ENCODE results near the gene MAGI3.
"Not testable (repeated sequence)": the region's sequence is repeated elsewhere in the genome, so short reads cannot be mapped to it uniquely, and the experiment has no call there.

The MAGI3 gene

DNA sequence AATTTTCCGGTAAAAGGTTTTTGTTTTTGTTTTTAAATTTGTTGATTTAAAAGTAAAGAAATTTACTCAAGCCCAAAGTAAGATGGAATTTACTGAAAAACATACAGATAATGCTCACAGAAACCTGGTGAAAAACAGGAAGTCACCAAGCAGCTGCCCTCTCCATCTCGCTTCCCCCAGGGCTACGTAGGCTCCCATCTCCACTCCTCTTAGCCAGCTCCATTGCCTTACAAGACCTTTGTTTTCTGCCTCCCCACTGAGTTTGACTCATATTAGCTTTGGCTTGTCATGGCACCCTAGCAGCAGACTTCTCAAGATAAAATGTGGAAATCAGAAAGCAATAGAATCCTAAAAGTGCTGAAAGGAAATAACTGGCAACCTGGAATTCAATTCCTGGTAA is 311.1 kb downstream of the MAGI3 start:
- DNase-seq = no peak

DNA sequence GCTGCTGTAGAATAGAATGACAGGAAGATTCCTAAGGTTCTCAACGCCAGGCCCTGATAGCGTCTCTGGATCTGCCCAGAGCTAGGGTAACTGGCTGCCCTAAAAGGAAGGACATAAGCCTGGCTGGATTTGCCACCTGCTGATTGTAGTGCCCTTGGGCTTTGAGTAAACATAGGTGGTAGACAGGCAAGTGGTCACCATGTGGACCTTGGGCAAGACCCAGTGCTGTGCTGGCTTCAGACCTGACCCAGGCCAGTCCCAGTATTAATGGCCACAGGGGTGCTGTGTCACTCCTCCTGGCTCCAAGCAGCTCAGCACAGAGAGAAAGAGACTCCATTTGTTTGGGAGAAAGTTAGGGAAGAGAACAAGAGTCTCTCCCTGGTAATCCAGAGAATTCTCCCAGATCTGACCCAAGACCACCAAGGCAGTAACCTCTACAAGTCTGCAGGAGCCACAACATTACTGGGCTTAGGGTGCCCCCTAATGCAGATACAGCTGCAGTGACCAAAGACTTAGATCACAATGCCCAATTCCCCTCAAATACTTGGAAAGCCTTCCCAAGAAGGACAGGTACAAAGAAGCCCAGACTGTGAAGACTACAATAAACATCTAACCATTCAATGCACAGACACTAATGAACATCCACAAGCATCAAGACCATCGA is 324.4 kb downstream of the MAGI3 start:
- no peak for DNase-seq

DNA sequence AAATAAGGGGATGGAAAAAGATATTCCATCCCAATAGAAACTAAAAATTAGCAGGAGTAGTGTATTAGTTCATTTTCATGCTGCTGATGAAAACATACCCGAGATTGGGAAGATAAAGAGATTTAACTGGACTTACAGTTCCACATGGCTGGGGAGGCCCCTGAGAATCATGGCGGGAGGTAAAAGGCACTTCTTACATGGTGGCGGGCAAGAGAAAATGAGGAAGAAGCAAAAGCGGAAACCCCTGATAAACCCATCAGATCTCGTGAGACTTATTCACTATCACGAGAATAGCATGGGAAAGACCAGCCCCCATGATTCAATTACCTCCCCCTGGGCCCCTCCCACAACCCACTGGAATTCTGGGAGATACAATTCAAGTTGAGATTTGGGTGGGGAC is 327.2 kb downstream of the MAGI3 start:
- not testable (repeated sequence) for DNase-seq

DNA sequence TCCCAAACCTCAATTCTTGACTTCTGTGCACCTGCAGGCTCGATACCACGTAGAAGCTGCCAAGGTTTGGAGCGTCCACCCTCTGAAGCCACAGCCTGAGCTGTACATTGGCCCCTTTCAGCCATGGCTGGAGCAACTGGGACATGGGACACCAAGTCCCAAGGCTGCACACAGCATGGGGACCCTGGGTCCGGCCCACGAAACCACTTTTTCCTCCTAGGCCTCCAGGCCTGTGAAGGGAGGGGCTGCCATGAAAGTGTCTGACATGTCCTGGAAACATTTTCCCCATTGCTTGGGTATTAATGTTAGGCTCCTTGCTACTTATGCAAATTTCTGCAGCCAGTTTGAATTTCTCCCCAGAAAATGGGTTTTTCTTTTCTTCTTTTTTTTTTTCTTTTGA is 328.3 kb downstream of the MAGI3 start:
- not testable (repeated sequence) for DNase-seq

DNA sequence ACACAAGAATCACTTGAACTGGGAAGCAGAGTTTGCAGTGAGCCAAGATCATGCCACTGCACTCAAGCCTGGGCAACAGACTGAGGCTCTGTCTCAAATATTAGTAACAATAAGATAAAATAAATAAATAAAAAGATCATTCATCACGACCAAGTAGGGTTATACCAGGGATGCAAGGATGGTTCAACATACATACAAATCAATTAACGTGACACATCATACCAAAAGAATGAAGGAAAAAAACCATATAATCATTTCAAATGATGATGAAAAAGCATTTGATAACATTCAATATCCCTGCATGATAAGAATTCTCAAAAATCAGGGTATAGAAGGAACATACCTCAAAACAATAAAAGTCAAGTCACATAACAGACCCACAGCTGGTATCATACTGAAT is 330.7 kb downstream of the MAGI3 start:
- no peak for DNase-seq

DNA sequence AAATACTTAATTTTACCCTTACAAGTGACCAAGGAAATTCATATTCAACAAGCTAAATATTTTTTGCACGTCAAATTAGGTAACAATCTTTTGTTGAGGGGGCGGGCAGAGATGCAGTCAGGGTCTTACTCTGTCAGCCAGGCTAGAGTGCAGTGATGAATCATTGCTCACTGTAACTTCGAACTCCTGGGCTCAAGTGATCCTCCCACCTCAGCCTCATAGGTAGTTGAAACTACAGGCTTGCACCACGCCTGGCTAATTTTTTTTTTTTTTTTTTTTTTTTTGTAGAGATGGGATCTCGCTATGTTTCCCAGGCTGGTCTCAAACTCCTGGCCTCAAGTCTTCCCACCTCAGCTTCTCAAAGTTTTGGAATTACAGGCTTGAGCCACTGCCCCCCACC is 342.5 kb downstream of the MAGI3 start:
- DNase-seq = no peak

DNA sequence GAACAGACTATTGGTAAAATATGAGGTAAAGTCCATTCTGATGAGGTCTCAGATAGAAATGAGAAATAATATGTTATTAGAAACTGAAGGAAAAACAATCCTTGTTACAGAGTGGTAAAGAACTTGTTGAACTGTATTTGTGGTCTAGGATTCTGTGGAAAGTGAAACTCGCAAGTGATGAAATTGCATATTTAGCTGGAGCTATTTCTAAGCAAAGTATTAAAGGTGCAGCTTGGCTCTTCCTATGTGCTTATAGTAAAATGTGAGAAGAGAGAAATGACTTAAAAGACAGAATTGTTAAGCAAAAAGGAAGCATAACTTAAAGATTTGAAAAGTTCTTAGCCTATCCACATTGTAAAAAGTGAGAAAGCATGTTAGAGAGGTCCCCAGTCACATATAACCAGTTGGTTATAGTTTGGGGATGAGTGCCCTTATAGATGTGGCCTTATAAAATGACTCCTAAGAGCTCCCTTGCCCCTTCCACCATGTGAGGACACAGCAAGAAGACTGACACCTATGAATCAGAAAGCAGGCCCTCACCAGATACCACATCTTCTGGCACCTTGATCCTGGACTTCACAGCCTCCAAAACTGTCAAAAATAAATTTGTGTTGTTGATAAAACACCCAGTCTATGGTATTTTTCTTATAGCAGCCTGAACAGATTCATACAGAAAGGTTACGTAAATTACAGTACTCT is 344.2 kb downstream of the MAGI3 start:
- DNase-seq = no peak

All from central memory CD4-positive, alpha-beta T cell (primary cell).